H1 (cell line): ENCODE results near the gene SLC22A15. TPM values are rescaled to one million over a fixed set of nuclear protein-coding genes. Genes with fewer than 3 reads are reported as not detected.

Source experiments
- CTCF ChIA-PET: fragments of 300-600 bp; sonication (Branson Sonifier 250); formaldehyde crosslinking; loops from one replicate; lab custom pipeline; 2021; ENCODE audit not compliant: partially characterized antibody; lab: Charles Lee
- POLR2A ChIA-PET: fragments of 300-600 bp; sonication (Branson Sonifier 250); formaldehyde crosslinking; loops from one replicate; lab custom pipeline; 2021; ENCODE audit warnings: inconsistent platforms; ENCODE audit not compliant: partially characterized antibody; lab: Charles Lee
- DNase-seq, 2 experiments: peaks; one replicate each; pipeline versions ENCODE4 v3.0.0 to v3.0.0-alpha.2; 2010 to 2022; ENCODE audit warnings: low spot score in 2 of 2, low read depth in 1 of 2, mixed read lengths in 1 of 2
- FAIRE-seq: peaks from 2 replicates; lab custom pipeline; 2011; peaks lifted over from hg19 to GRCh38; lab: Jason Lieb, UNC
- H2AFZ ChIP-seq: 2 replicates; pipeline ENCODE4 v1.8.1; 2012; ENCODE audit warnings: low read length, inconsistent platforms
- H2AK5ac ChIP-seq: 2 replicates; pipeline ENCODE4 v1.6.1; 2013; ENCODE audit warnings: low read depth, low read length
- H2BK120ac ChIP-seq: replicated peaks from 2 replicates; pipeline ENCODE3; 2013; ENCODE audit warnings: low read depth, low read length, inconsistent platforms
- H2BK12ac ChIP-seq: 2 replicates; pipeline ENCODE4 v1.6.1; 2013; ENCODE audit warnings: low read depth, low read length
- H2BK15ac ChIP-seq: 2 replicates; pipeline ENCODE4 v1.6.1; 2013; ENCODE audit warnings: low read length
- H2BK20ac ChIP-seq: 2 replicates; pipeline ENCODE4 v1.6.1; 2013; ENCODE audit warnings: low read length
- H2BK5ac ChIP-seq: 2 replicates; pipeline ENCODE4 v1.6.1; 2013; ENCODE audit warnings: low read depth, low read length
- H3K14ac ChIP-seq: 2 replicates; pipeline ENCODE4 v1.6.1; 2013; ENCODE audit warnings: inconsistent platforms; ENCODE audit not compliant: insufficient read length
- H3K18ac ChIP-seq: 2 replicates; pipeline ENCODE4 v1.6.1; 2013; ENCODE audit warnings: low read length; ENCODE audit errors: extremely low read depth
- H3K23ac ChIP-seq: 2 replicates; pipeline ENCODE4 v1.6.1; 2013; ENCODE audit warnings: inconsistent platforms; ENCODE audit not compliant: insufficient read length
- H3K23me2 ChIP-seq: 2 replicates; pipeline ENCODE4 v1.6.1; 2013; ENCODE audit warnings: low read depth, low read length
- H3K27ac ChIP-seq: 2 replicates; pipeline ENCODE4 v1.6.1; 2011; ENCODE audit warnings: low read depth, low read length, inconsistent platforms
- H3K27me3 ChIP-seq, 4 experiments: replicated peaks in 1 of 4; 1 replicate in 1 of 4; 2 replicates in 3 of 4; pipeline versions ENCODE4 v1.6.1 to v1.8.1; 2011 to 2013; ENCODE audit warnings: low read length in 3 of 4, mild to moderate bottlenecking in 3 of 4, inconsistent platforms in 2 of 4, mixed read lengths in 2 of 4, moderate library complexity in 1 of 4; ENCODE audit not compliant: control insufficient read depth in 3 of 4, insufficient read depth in 3 of 4; ENCODE audit errors: extremely low read depth in 1 of 4
- H3K36me3 ChIP-seq, 4 experiments: 2 replicates each; pipeline versions ENCODE4 v1.6.1 to v1.8.1; 2011 to 2013; ENCODE audit warnings: mild to moderate bottlenecking in 4 of 4, low read length in 3 of 4, moderate library complexity in 2 of 4, control low read depth in 1 of 4, inconsistent platforms in 1 of 4; ENCODE audit not compliant: insufficient read depth in 4 of 4, control insufficient read depth in 2 of 4
- H3K4ac ChIP-seq: replicated peaks from 2 replicates; pipeline ENCODE3; 2013; ENCODE audit warnings: low read length, low read depth, mixed read lengths, inconsistent platforms; ENCODE audit not compliant: insufficient read length
- H3K4me1 ChIP-seq, 4 experiments: replicated peaks in 1 of 4; 1 replicate in 1 of 4; 2 replicates in 3 of 4; pipeline versions ENCODE4 v1.6.1 to v1.8.1; 2011 to 2013; ENCODE audit warnings: low read length in 3 of 4, inconsistent platforms in 2 of 4, mixed read lengths in 1 of 4; ENCODE audit not compliant: insufficient read depth in 4 of 4, control insufficient read depth in 3 of 4
- H3K4me2 ChIP-seq, 2 experiments: 2 replicates each; pipeline versions ENCODE4 v1.6.1 to v1.8.1; 2011 to 2013; ENCODE audit warnings: low read depth in 2 of 2, low read length in 2 of 2, control low read depth in 1 of 2, inconsistent platforms in 1 of 2, mild to moderate bottlenecking in 1 of 2; ENCODE audit not compliant: insufficient read depth in 1 of 2
- H3K4me3 ChIP-seq, 4 experiments: fragments of 200-600, 300-600 bp in 1 of 4; sonication (generic), shearing (Covaris generic), sonication (Bioruptor Twin) in 1 of 4; 2 replicates each; pipeline versions ENCODE4 v1.5.1 to v1.8.1; 2011 to 2016; ENCODE audit warnings: low read length in 4 of 4, low read depth in 3 of 4, control low read depth in 2 of 4, inconsistent platforms in 2 of 4, mild to moderate bottlenecking in 2 of 4, mixed read lengths in 1 of 4, moderate library complexity in 1 of 4; ENCODE audit not compliant: insufficient read depth in 2 of 4; ENCODE audit errors: extremely low read depth in 1 of 4
- H3K56ac ChIP-seq: replicated peaks from 2 replicates; pipeline ENCODE3; 2013; ENCODE audit warnings: low read depth, mild to moderate bottlenecking, mixed read lengths, low read length, inconsistent platforms; ENCODE audit not compliant: insufficient read length
- H3K79me1 ChIP-seq: 2 replicates; pipeline ENCODE4 v1.6.1; 2013; ENCODE audit warnings: low read depth, low read length, control low read depth
- H3K79me2 ChIP-seq, 2 experiments: 2 replicates each; pipeline versions ENCODE4 v1.6.1 to v1.8.1; 2012 to 2013; ENCODE audit warnings: low read length in 2 of 2, mild to moderate bottlenecking in 2 of 2, inconsistent platforms in 1 of 2; ENCODE audit not compliant: insufficient read depth in 2 of 2, control insufficient read depth in 1 of 2
- H3K9ac ChIP-seq, 4 experiments: replicated peaks in 1 of 4; 1 replicate in 1 of 4; 2 replicates in 3 of 4; pipeline versions ENCODE4 v1.6.1 to v1.8.1; 2011 to 2013; ENCODE audit warnings: low read depth in 3 of 4, low read length in 3 of 4, control low read depth in 2 of 4, mild to moderate bottlenecking in 2 of 4, moderate library complexity in 2 of 4, inconsistent platforms in 1 of 4; ENCODE audit errors: extremely low read depth in 1 of 4
- H3K9me3 ChIP-seq, 2 experiments: 2 replicates each; pipeline versions ENCODE4 v1.6.1 to v1.8.1; 2012 to 2013; ENCODE audit warnings: mild to moderate bottlenecking in 2 of 2, moderate library complexity in 2 of 2, control low read depth in 1 of 2, inconsistent platforms in 1 of 2, low read depth in 1 of 2, low read length in 1 of 2, mixed read lengths in 1 of 2; ENCODE audit not compliant: insufficient read depth in 2 of 2
- H4K20me1 ChIP-seq, 2 experiments: replicated peaks in 1 of 2; 2 replicates each; pipeline versions ENCODE3 to v1.8.1; 2011 to 2013; ENCODE audit warnings: inconsistent platforms in 2 of 2, low read length in 2 of 2, mild to moderate bottlenecking in 1 of 2; ENCODE audit not compliant: insufficient read depth in 2 of 2, control insufficient read depth in 1 of 2
- H4K5ac ChIP-seq: 2 replicates; pipeline ENCODE4 v1.6.1; 2013; ENCODE audit warnings: low read length, low read depth, mixed read lengths, inconsistent platforms; ENCODE audit not compliant: insufficient read length
- H4K8ac ChIP-seq: 2 replicates; pipeline ENCODE4 v1.8.0; 2013; ENCODE audit warnings: mild to moderate bottlenecking, moderate library complexity, low read length, inconsistent platforms; ENCODE audit not compliant: insufficient read depth; ENCODE audit errors: extremely low read depth
- H4K91ac ChIP-seq: replicated peaks from 2 replicates; pipeline ENCODE3; 2013; ENCODE audit warnings: low read length, mixed read lengths, inconsistent platforms; ENCODE audit not compliant: insufficient read length
- CBX5 ChIP-seq: fragments of 300-800, 300-1000 bp; sonication (generic); IDR thresholded peaks from 2 replicates; pipeline ENCODE4 v1.7.1; 2016; ENCODE audit warnings: antibody characterized with exemption, low read length, low read depth
- CREB1 ChIP-seq: IDR thresholded peaks from 2 replicates; pipeline ENCODE4 v1.6.1; 2012; ENCODE audit warnings: inconsistent platforms
- CTBP2 ChIP-seq: IDR thresholded peaks from 2 replicates; pipeline ENCODE4 v1.7.0; 2011; ENCODE audit warnings: borderline replicate concordance, mild to moderate bottlenecking, moderate library complexity, mixed read lengths, low read length; ENCODE audit not compliant: insufficient read depth, insufficient read length
- MAX ChIP-seq: IDR thresholded peaks from 2 replicates; pipeline ENCODE4 v1.6.1; 2012; ENCODE audit warnings: inconsistent platforms
- RBBP5 ChIP-seq: IDR thresholded peaks from 2 replicates; pipeline ENCODE4 v1.7.1; 2012; ENCODE audit warnings: low read depth, mild to moderate bottlenecking, inconsistent platforms, low read length, moderate library complexity, borderline replicate concordance
- SIN3A ChIP-seq, 2 experiments: IDR thresholded peaks in 1 of 2; conservative IDR thresholded peaks in 1 of 2; 2 replicates each; pipeline ENCODE4 v1.6.1; 2011 to 2012; ENCODE audit warnings: low read length in 2 of 2, improper control_type of control experiment in 1 of 2, low read depth in 1 of 2, mild to moderate bottlenecking in 1 of 2
- YY1 ChIP-seq: IDR thresholded peaks from 2 replicates; pipeline ENCODE4 v1.6.1; 2011; ENCODE audit warnings: low read depth, mild to moderate bottlenecking, low read length
- WGBS, 2 experiments: shearing (Covaris generic) in 1 of 2; methylation state at CpG; one replicate each; pipeline versions ENCODE4 v1.1.6 to v1.1.7; 2013 to 2015; ENCODE audit warnings: low lambda C conversion rate in 2 of 2, mixed read lengths in 2 of 2, inconsistent platforms in 1 of 2, low coverage in 1 of 2, missing lambda C conversion rate in 1 of 2; ENCODE audit not compliant: insufficient replicate concordance in 2 of 2, insufficient coverage in 1 of 2, insufficient read length in 1 of 2; ENCODE audit errors: extremely low coverage in 1 of 2, missing lambda C conversion rate in 1 of 2; 5-methylcytosine and 5-hydroxymethylcytosine counted together
- polyA plus RNA-seq, 7 experiments: library from polyadenylated mRNA; depleted of rRNA in 3 of 7; stranded (reverse) in 5 of 7; unstranded in 2 of 7; fragments of >200 nt in 5 of 7; fragments of 200-250 nt in 2 of 7; gene quantifications; 1 replicate in 5 of 7; 2 replicates in 1 of 7; 4 replicates in 1 of 7; pipeline versions ENCODE4 v1.2.1 to v1.2.3, GENCODE V29; 2011 to 2013; ENCODE audit warnings: missing spikeins in 2 of 7, mixed read lengths in 2 of 7
- total RNA-seq: library from RNA; stranded (reverse); fragmentation: NEBNext Ultra II Directional; extraction: Animal tissue kit (Norgen Biotek cat#: 25700); gene quantifications from 2 replicates; pipeline ENCODE4 v1.2.1, GENCODE V29; 2021

SLC22A15 gene
- total and polyA plus RNA-seq, 2 of the 8 experiments (the other 6 are each of a cell fraction or from before 2014, with no cell fraction given), result 3.2 to 3.3 TPM

- peaks cover 0 to 19% (median 9%) of the 10 kb centered on the region in 4 experiments; a peak in 5 of 7 replicates for H3K4me1 ChIP-seq
- no peak for FAIRE-seq
- no peaks in the 10 kb centered on the region for H3K36me3 ChIP-seq
- H2BK20ac ChIP-seq, result no peak overlapping the region
- H3K9ac ChIP-seq, result no peak overlapping the region
- H3K4me2 ChIP-seq, result no peak overlapping the region
- H3K79me1 ChIP-seq, result no peaks in the 10 kb centered on the region
- H3K18ac ChIP-seq, result no peak overlapping the region
- no peak overlapping the region for H3K4ac ChIP-seq
- H3K23me2 ChIP-seq, result peaks cover 3% of the 10 kb centered on the region
- no peak overlapping the region for H2BK5ac ChIP-seq
- H2BK120ac ChIP-seq, result no peak overlapping the region
- no peak overlapping the region for H3K27ac ChIP-seq
- no peak overlapping the region for H2AFZ ChIP-seq
- no peaks in the 10 kb centered on the region for H3K27me3 ChIP-seq
- H2BK15ac ChIP-seq, result no peak overlapping the region
- H2BK12ac ChIP-seq, result no peak overlapping the region
- 74% methylated on average over 2 of the region's 2 CpGs; no CpG with 5 or more reads in 1 of the 2 experiments for WGBS, 2 experiments
- DNase-seq, result no peak
- POLR2A ChIA-PET, result no interaction called here
- no peak overlapping the region for H3K23ac ChIP-seq
- no peak overlapping the region for H3K14ac ChIP-seq
- H4K5ac ChIP-seq, result no peak overlapping the region
- H2AK5ac ChIP-seq, result no peak overlapping the region
- no peaks in the 10 kb centered on the region; a peak in 1 of 4 replicates for H3K9me3 ChIP-seq
- no peak overlapping the region for H3K4me3 ChIP-seq
- no peaks in the 10 kb centered on the region for H4K20me1 ChIP-seq
- H3K79me2 ChIP-seq, result peaks cover 0 to 3% of the 10 kb centered on the region in 2 experiments; a peak in 1 of 4 replicates
- H3K56ac ChIP-seq, result no peak overlapping the region
- H4K8ac ChIP-seq, result no peak overlapping the region
- TF ChIP-seq CTBP2 (no peak), MAX (no peak), YY1 (no peak), CREB1 (no peak), CBX5 (no peak), SIN3A (conservative IDR thresholded peaks at IDR 0.05 in 1 of 2, IDR thresholded peaks at IDR 0.05 in 1 of 2; ENCODE audit: low read depth in 1 of 2, low read length in 2 of 2) (no peak), RBBP5 (no peak)
- TF ChIP-seq, all 59 proteins: peak for 0
- CTCF ChIA-PET, result interaction anchor here (2.9 kb wide), 1 partner anchor 209 kb away, joined by 11 read pairs; no protein-coding TSS in a partner anchor
- no peak overlapping the region for H4K91ac ChIP-seq
Observed at GRCh38 chr1:115980156-115980555, 3.8 kb downstream of the SLC22A15 start.
